PC-3 (cell line): Measurements from ENCODE around the gene CLDN22. TPM values are rescaled to one million over a fixed set of nuclear protein-coding genes. Genes with fewer than 3 reads are reported as not detected.

Source experiments
- ATAC-seq: fragments of 200-7000 bp; cut with Tn5 transposase; 2 replicates; pipeline ENCODE4 v1.9.1; 2020; ENCODE audit warnings: mild to moderate bottlenecking, moderate library complexity
- BruUV-seq: library from RNA; stranded (reverse); fragments of 400-500 nt; replicated peaks from 2 replicates; lab custom pipeline; 2021; lab: Mats Ljungman, UMichigan
- CTCF ChIA-PET: fragments of 300-600 bp; sonication (Branson Sonifier 250); formaldehyde crosslinking; loops from one replicate; lab custom pipeline; 2022; ENCODE audit warnings: antibody characterized with exemption; lab: Charles Lee
- POLR2A ChIA-PET: fragments of 300-600 bp; sonication (Branson Sonifier 250); formaldehyde crosslinking; loops from one replicate; lab custom pipeline; 2022; ENCODE audit warnings: antibody characterized with exemption; ENCODE audit not compliant: unreplicated experiment; lab: Charles Lee
- DNase-seq: peaks from one replicate; pipeline ENCODE4 v3.0.0-alpha.2; 2015
- H2AFZ ChIP-seq: fragments of 300-600 bp; sonication (generic); 2 replicates; pipeline ENCODE4 v1.6.0; 2016; ENCODE audit warnings: antibody characterized with exemption, low read length
- H3F3A ChIP-seq: fragments of 300-600 bp; sonication (generic); one replicate; pipeline ENCODE4 v1.6.0; 2017; ENCODE audit warnings: antibody characterized with exemption, low read length, control low read depth, mild to moderate bottlenecking; ENCODE audit not compliant: unreplicated experiment
- H3K27ac ChIP-seq: fragments of 300-600 bp; sonication (generic); 2 replicates; pipeline ENCODE4 v1.5.1; 2016; ENCODE audit warnings: mild to moderate bottlenecking, low read length
- H3K27me3 ChIP-seq: fragments of 300-600 bp; sonication (generic); 2 replicates; pipeline ENCODE4 v1.6.1; 2016; ENCODE audit warnings: low read length, mixed read lengths
- H3K36me3 ChIP-seq: fragments of 300-600 bp; sonication (generic); 2 replicates; pipeline ENCODE4 v1.6.1; 2016; ENCODE audit warnings: low read depth, mixed run types, low read length, mixed read lengths
- H3K4me1 ChIP-seq: fragments of 300-600 bp; sonication (generic); 2 replicates; pipeline ENCODE4 v1.5.1; 2016; ENCODE audit warnings: low read length; ENCODE audit not compliant: insufficient read depth
- H3K4me2 ChIP-seq: fragments of 300-600 bp; sonication (generic); 2 replicates; pipeline ENCODE4 v1.6.0; 2016; ENCODE audit warnings: low read length
- H3K4me3 ChIP-seq: fragments of 300-600 bp; sonication (generic); 2 replicates; pipeline ENCODE4 v1.5.1; 2016; ENCODE audit warnings: mild to moderate bottlenecking, low read length, mixed read lengths
- H3K79me2 ChIP-seq: fragments of 300-600 bp; sonication (generic); 2 replicates; pipeline ENCODE4 v1.6.1; 2017; ENCODE audit warnings: low read length, mixed read lengths
- H3K9ac ChIP-seq: fragments of 300-600 bp; sonication (generic); 2 replicates; pipeline ENCODE4 v1.6.0; 2016; ENCODE audit warnings: mild to moderate bottlenecking, low read length
- H3K9me2 ChIP-seq: fragments of 300-600 bp; sonication (generic); replicated peaks from 2 replicates; pipeline ENCODE4 v1.6.1; 2016; ENCODE audit warnings: mixed run types, low read length, mixed read lengths
- H3K9me3 ChIP-seq: fragments of 300-600 bp; sonication (generic); 2 replicates; pipeline ENCODE4 v1.6.1; 2016; ENCODE audit warnings: low read length, mixed read lengths
- H4K20me1 ChIP-seq: fragments of 300-600 bp; sonication (generic); 2 replicates; pipeline ENCODE4 v1.6.1; 2016; ENCODE audit warnings: low read length, mixed read lengths
- EZH2 ChIP-seq: fragments of 300-600 bp; sonication (generic); IDR thresholded peaks from one replicate; pipeline ENCODE4 v1.6.1; 2017; ENCODE audit warnings: antibody characterized with exemption, mild to moderate bottlenecking, low read length; ENCODE audit not compliant: unreplicated experiment
- EZH2phosphoT487 ChIP-seq: fragments of 300-600 bp; sonication (generic); IDR thresholded peaks from 2 replicates; pipeline ENCODE4 v1.6.1; 2018; ENCODE audit warnings: mild to moderate bottlenecking, antibody characterized with exemption, low read length, borderline replicate concordance
- intact Hi-C: fragments of 100-400 bp; cut with micrococcal nuclease; formaldehyde crosslinking; loops from 2 replicates; pipeline ENCODE4 v1.9.0; 2023
- total RNA-seq: library from RNA; depleted of rRNA; stranded (reverse); fragments of >200 nt; gene quantifications from 2 replicates; pipeline ENCODE4 v1.2.3, GENCODE V29; 2014
- TF ChIP-seq, protein P1 (sequence below): fragments of 300-600 bp; sonication (generic); conservative IDR thresholded peaks from 2 replicates; pipeline ENCODE4 v1.5.1; 2017; ENCODE audit warnings: antibody characterized with exemption, low read depth, mild to moderate bottlenecking, low read length

Gene CLDN22
- total RNA-seq, 1 experiment from 2014 or later: not detected

DNA sequence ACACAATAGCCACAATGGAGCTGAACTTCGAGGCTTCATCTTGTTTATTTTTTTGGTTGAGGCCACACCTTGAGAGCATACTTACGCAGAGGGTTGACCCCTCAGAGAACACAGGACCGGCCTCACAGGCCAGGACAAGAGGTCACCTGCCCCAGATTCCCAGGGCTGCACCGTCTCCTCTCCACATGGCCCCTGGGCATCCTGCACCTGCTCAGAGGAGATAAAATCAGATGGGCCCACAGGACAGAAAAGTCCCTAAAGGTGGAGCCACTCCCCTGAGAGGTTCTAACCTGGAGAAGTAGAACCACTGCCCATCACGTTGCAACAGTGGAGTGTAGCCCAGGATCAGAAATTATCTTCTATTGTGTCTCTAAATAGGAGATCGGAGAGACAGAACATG is 3.2 kb upstream of the CLDN22 start:
- no peak overlapping the region for H3K27ac ChIP-seq
- ChIA-PET CTCF (no interaction called here), POLR2A (no interaction called here)
- H4K20me1 ChIP-seq: no peaks in the 10 kb centered on the region
- H3K9ac ChIP-seq: no peak overlapping the region
- no peaks in the 10 kb centered on the region for H3K79me2 ChIP-seq
- no peak overlapping the region for H3K4me2 ChIP-seq
- no peaks in the 10 kb centered on the region; the same call in 1 of the 2 replicates for H3K4me1 ChIP-seq
- H2AFZ ChIP-seq: no peak overlapping the region
- H3K27me3 ChIP-seq: no peaks in the 10 kb centered on the region
- intact Hi-C loops: no loop called here
- no peak overlapping the region for H3K4me3 ChIP-seq
- BruUV-seq: no TSS peak
- peaks cover 8% of the 10 kb centered on the region for H3K9me3 ChIP-seq
- no peaks in the 10 kb centered on the region for H3K9me2 ChIP-seq
- TF ChIP-seq, protein P1, sequence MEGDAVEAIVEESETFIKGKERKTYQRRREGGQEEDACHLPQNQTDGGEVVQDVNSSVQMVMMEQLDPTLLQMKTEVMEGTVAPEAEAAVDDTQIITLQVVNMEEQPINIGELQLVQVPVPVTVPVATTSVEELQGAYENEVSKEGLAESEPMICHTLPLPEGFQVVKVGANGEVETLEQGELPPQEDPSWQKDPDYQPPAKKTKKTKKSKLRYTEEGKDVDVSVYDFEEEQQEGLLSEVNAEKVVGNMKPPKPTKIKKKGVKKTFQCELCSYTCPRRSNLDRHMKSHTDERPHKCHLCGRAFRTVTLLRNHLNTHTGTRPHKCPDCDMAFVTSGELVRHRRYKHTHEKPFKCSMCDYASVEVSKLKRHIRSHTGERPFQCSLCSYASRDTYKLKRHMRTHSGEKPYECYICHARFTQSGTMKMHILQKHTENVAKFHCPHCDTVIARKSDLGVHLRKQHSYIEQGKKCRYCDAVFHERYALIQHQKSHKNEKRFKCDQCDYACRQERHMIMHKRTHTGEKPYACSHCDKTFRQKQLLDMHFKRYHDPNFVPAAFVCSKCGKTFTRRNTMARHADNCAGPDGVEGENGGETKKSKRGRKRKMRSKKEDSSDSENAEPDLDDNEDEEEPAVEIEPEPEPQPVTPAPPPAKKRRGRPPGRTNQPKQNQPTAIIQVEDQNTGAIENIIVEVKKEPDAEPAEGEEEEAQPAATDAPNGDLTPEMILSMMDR: no peak
- TF ChIP-seq EZH2 (no peak), EZH2phosphoT487 (no peak)
- H3F3A ChIP-seq: no peaks in the 10 kb centered on the region
- H3K36me3 ChIP-seq: no peaks in the 10 kb centered on the region; the same call in 1 of the 2 replicates
- ATAC-seq (no peak), DNase-seq (no peak)

DNA sequence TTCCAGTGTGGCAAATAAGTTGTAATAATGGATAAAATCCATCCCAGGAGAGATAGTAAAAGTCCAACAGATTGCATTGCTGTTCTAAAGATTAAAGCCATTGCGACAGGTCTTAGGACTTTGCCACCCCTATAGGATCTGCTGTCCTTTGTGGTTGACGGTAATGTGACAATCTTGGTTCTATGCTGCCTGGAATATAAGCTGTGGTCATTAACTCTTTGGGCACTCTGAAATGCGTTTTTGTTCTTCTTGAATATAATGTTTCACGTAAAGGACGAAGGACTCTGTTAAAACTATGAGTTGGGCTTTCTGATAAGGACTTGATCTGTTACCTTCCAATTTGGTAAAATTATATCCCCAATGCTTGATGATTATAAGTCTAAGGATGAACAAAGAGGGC is 2.2 kb upstream of the CLDN22 start, which contains the start of gene CLDN24:
TSS of gene CLDN24 (minus strand) at position 101 of the 400 bp plus-strand sequence. CDS start at position 101, 0 bp downstream.
- H3K4me2 ChIP-seq: no peak within 1 kb of the TSS
- peaks cover 8% of the 10 kb centered on the region for H3K9me3 ChIP-seq
- H4K20me1 ChIP-seq: no peaks in the 10 kb centered on the region
- no peak within 1 kb of the TSS for H3K27ac ChIP-seq
- ATAC-seq (no peak), DNase-seq (no peak)
- no peak within 1 kb of the TSS for H2AFZ ChIP-seq
- H3F3A ChIP-seq: no peaks in the 10 kb centered on the region
- ChIA-PET POLR2A (no interaction called here), CTCF (no interaction called here)
- H3K9me2 ChIP-seq: no peaks in the 10 kb centered on the region
- no TSS peak for BruUV-seq
- H3K36me3 ChIP-seq: no peaks in the 10 kb centered on the region; the same call in 1 of the 2 replicates
- no peak within 1 kb of the TSS for H3K4me3 ChIP-seq
- H3K79me2 ChIP-seq: no peaks in the 10 kb centered on the region
- TF ChIP-seq EZH2phosphoT487: no peak
- H3K9ac ChIP-seq: no peak within 1 kb of the TSS
- no peaks in the 10 kb centered on the region for H3K4me1 ChIP-seq
- intact Hi-C loops: no loop called here
- H3K27me3 ChIP-seq: no peaks in the 10 kb centered on the region

DNA sequence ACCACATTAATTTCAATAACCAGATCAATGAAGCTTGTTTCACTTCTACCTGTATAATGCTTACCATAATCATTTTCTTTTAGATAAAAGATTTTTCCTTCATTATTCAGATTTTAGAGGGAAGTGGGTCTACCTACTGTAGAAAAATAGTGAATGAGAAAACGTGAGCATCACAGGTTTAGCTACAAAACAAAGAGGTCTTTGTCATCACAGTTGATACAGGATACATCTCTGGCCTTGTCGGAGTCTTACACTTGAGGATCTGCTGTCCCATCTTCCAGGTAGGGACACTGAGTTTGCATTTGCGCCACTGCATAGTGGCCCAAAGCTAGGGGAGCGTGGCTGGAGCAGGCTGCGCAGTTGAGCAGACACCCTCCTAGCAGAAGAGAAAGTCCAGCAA is 1.4 kb upstream of the CLDN22 start:
- H4K20me1 ChIP-seq: no peaks in the 10 kb centered on the region
- peaks cover 8% of the 10 kb centered on the region for H3K9me3 ChIP-seq
- ChIA-PET POLR2A (no interaction called here), CTCF (no interaction called here)
- no peaks in the 10 kb centered on the region for H3K9me2 ChIP-seq
- no peaks in the 10 kb centered on the region for H3F3A ChIP-seq
- TF ChIP-seq, protein P1: no peak
- TF ChIP-seq EZH2phosphoT487 (no peak), EZH2 (no peak)
- no peak overlapping the region for H3K9ac ChIP-seq
- no TSS peak for BruUV-seq
- H3K4me2 ChIP-seq: no peak overlapping the region
- no peak for ATAC-seq
- H3K27me3 ChIP-seq: no peaks in the 10 kb centered on the region
- no peak overlapping the region for H3K27ac ChIP-seq
- H3K4me1 ChIP-seq: no peaks in the 10 kb centered on the region
- H3K36me3 ChIP-seq: no peaks in the 10 kb centered on the region; the same call in 1 of the 2 replicates
- H3K79me2 ChIP-seq: no peaks in the 10 kb centered on the region
- no peak overlapping the region for H2AFZ ChIP-seq
- no peak for DNase-seq
- no peak overlapping the region for H3K4me3 ChIP-seq
- intact Hi-C loops: no loop called here
